Hepatocyte (in vitro differentiated cells): ENCODE data around the gene GDPD5.

Experiments used
- CTCF ChIP-seq: fragments of 200-600 bp; sonication (generic); IDR thresholded peaks from 2 replicates; pipeline ENCODE4 v1.5.1; 2016; ENCODE audit warnings: antibody characterized with exemption, mild to moderate bottlenecking; ENCODE audit not compliant: poor library complexity
- EZH2 ChIP-seq: fragments of 200-600 bp; sonication (generic); IDR thresholded peaks from 2 replicates; pipeline ENCODE4 v1.6.1; 2016; ENCODE audit warnings: antibody characterized with exemption, mild to moderate bottlenecking, borderline replicate concordance

DNA sequence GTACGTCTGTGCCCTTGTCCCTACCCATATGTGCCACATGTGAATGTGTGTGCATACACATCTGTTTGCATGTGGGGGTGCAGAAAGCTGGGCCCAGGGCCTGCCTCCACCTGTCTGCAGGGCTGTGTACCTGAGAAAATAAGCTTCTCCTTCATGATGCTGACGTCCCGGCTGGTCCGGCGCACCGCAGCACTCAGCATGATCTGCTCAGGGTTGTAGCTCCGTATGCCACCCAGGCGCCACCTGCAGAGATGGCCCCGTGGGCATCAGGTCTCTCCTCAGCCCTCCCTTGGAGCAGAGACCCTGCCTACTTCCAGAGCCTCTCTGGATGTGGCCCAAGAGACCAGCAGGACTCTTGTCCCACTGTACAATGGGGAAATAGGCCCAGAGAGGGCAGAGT, 88.9 kb downstream of the GDPD5 start:
- TF ChIP-seq CTCF (no peak), EZH2 (no peak)
